HG03196 (cell line): Measurements from ENCODE around the gene DGKQ.
"Not testable (repeated sequence)": the region's sequence is repeated elsewhere in the genome, so short reads cannot be mapped to it uniquely, and the experiment has no call there.

Experiments used
- ATAC-seq: cut with Tn5 transposase; IDR thresholded peaks from one replicate; pipeline ENCODE4 v1.9.1; 2021; ENCODE audit not compliant: unreplicated experiment

DGKQ gene

DNA sequence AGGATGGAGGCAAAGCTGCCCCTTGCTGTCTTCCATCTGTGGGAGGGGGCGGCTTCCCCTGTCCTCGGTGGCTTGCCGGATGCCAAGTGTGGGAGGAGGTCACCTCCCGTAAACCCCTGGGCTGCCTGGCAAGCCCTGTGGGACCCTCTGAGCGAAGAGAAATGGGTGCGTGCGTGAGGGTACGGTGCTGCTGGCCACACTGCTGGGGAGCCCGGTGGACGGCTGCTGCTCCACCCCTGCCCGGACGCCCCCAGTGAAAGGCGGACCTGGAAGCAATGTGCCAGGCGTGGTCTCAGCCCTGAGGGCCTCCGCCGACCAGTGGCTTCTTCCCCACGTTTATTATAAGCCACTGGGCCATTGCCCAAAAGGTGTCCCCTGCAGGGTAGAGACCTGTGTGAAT is 8.9 kb upstream of the DGKQ start:
- ATAC-seq = no peak

DNA sequence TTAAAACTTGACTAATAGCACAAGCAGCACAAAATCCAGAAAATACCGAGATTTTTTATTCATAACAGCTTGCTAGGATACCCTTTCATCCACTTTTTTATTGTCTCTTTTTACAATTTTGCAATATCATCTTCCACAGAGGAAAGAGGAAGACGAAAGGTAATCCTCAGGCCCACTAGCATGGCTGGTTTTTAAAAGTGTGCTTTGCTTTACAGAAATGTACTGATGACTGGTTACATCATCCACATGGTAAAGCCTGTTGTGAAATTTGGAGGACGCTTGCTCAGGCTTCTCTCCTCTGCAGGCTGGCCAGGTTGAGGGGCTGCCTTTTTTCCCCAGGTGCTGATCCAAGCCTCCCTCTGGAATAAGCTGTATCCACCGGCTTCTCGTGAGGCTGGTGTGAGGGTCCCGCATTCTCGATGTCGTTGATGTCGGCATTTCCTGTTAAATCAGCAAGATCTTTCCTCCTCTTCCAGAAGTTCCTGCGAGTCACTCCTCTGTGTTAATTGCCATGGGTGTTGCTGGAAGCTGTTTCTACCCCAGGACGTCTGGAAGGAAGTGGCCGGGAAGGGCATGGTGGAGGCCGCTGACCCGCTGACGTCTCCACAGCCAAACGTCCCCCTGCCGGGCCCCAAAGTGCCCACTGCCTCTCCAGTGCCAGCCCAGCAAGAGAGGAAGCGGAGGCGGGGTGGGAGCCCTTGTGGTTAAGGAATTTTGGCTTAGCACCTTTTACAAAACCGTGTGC is 5.8 kb upstream of the DGKQ start:
- ATAC-seq = no peak

DNA sequence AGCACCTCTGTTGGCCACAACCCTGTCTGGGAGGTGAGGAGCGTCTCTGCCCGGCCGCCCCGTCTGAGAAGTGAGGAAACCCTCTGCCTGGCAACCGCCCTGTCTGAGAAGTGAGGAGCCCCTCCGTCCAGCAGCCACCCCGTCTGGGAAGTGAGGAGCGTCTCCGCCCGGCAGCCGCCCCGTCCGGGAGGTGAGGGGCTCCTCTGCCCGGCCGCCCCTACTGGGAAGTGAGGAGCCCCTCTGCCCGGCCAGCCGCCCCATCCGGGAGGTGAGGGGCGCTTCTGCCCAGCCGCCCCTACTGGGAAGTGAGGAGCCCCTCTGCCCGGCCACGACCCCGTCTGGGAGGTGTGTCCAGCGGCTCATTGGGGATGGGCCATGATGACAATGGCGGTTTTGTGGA is 2.6 kb upstream of the DGKQ start:
- ATAC-seq = not testable (repeated sequence)

DNA sequence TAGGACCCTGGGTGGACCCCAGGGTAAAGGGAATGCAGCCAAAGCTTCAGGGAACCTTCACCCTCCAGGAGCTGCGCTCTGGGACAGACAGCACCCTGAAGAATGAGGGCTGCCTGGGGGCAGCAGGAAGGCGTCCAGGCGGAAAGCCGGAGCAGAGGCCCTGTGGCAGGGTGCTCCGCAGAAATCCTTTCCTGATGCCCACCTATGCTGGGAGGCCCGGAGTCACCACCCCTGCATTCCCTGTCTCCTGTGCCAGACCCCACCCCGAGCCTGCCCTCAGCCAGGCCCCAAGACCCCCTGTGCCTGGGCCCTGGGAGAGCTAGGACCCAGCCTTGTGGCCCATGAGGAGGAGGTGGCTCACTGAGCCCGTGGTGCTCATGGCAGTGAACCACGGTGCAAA is 1.3 kb upstream of the DGKQ start:
- no peak for ATAC-seq

DNA sequence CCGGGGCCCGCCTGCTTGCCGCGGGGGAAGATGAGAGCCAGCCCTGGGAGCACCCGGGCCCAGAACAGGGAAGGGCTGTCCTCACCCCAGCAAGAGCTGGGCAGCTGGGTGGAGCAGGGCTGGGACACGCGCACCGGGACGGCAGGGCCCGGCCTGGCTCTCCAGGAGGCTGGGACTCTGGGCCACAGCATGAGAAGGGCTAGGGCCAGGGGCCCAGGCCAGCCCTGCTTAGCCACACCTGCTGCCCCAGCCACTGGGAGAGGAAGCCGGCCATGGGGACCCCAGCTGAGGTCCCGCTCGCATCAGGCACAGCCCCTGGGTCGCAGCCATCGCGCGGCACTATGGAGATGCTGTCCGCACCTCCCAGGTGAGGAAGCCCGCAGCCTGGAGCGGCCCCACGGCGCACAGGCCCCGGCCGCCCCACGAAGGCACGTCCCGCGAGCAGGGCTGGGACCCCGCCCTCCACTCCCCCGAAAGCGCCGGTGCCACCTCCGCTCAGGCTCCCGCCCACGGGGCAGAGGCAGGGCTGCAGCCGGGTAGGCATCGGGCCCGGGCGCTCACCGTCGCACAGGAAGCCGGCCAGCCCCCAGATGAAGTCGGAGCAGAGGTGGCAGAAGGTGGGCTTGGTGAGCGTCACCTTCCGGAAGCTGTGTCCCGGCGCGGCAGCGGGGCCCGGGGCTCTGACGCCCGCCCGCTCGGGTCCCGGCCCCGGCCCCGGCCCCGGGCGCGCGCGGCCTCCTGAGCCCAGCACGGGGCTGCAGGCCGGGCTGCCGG is 531 bp downstream of the DGKQ start:
- ATAC-seq = peak; percentile 31

DNA sequence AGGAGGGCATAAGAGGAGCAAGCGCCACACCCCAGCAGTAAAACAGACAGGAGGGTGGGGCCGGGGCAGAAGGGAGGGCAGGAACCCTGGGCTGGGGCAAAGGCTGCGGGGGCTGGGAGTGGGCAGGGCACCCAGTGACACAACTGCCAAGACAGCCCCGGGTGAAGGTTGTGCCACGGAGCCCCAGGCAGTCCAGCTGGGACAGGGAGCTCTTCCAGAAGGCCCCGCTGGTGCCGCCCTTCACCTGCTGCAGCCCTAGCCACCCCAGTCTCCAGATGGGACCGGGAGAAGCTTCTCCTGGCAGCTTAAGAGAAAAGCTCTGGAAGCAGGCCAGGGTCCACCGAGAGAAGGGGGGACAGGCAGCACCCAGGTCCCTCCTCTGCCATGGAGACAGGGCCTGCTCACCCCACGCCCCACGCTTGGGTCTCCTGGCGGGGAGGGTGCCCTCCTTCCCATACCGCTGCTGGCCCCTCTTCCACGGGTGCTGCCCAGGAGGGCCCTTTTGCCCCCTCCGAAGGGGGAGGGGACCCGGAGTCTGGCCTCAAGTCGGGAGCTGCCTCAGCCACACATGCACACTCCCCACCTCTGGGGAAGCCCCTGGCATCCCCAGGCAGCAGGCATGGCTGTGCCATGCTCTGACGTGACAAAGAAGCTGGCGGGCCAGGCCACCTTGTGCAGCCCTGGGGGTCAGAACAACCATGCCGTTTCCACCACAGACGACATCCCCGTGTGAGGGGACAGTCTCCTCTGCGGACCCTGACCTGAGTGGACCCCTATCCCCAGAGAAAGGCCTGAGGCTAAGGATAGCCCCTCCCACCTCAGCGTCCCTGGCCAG is 1.5 kb downstream of the DGKQ start:
- no peak for ATAC-seq

DNA sequence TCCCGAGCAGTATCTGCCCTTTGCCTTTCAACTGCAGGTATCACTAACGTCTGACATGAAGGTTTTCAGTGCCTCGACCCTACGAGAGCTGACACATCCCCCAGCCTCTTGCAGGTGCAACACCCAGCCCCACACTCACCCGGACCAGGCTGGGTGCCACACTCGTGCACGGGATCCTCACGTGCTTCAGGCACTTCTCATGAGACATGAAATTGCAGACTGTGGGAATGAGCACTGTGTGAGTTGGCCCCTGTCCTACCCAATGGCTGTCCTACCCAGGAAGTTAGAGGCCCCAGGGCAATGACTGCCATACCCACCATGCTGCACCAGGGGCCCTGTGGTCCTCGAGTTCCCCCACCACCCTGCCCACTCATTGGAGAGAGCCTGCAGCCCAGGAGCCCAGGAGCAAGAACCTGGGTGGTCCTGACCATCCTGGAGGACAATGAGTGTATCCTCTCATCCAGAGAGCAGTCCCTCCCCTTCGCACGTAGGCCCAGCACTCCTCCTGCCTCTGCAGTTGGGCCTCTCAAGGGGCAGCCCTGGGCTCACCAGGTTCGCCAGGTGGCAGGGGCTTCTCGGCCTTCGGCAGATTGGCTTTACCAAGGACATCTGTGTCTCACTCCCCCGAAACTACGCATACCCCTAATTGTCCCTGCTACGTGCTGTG is 2.4 kb downstream of the DGKQ start:
- ATAC-seq = no peak

DNA sequence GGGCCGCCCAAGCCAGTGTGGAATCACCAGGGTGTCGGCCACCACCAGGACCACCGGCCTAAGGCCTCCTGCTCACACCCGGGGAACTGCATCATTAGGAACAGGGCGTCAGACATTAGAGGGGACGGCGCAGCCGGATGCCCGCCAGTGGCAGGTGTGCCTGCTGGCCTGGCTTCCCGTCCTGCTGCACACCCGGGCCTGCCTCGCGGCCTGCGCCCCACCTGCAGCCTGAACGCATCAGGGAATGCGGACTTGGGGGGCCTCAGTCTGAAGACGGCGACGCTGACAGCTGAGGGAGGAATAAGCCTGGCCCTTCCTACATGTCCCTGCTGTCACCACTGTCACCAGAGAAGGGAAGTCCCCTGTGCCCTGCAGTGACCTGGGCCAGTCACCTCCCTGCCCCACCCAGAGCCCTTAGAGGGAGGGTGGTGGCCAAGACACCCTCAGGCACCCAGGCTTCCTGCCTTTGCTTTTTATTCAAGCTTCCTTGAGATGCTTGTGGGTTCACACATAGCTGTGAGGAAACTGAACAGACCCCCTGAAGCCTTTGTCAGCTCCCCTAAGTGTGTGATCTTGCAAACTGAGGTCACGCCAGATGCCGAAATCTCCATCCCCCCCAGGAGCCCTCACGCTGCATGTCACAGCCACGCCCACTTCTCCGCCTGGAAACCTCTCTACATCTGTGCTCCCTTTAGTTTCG is 3.2 kb downstream of the DGKQ start:
- ATAC-seq = no peak

DNA sequence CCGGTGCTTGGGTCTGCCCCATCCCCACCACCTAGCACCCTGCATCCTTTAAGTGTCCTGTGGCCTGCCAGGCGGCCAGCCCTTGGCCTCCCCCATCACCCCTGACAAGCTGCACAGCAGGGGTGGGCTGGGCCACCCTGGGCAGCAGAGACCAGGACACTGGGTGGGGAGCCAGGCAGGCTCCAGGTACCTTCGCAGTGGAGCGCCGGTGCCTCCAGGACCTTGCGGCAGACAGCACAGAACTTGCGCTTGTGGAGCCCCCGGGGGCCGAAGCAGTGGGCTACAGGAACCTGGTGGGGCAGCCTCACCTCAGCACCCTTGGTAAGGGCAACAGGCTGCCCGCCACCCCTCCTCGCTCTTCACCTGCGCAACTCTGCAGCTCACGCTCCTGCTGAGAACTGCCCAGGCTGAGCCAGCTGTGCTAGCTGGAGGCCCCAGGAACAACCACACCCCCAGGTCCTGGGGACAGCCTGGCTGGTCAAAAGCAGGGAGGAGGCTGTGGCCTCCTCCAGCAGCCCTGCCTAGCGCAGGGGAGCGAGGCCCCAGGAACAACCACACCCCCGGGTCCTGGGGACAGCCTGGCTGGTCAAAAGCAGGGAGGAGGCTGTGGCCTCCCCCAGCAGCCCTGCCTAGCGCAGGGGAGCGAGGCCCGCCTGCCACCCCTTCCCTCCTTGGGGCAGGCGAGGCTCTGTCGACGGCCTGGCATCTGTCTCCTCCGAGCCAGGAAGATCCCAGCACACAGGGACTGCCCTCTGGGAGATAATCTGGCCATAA is 4.6 kb downstream of the DGKQ start:
- ATAC-seq = no peak

DNA sequence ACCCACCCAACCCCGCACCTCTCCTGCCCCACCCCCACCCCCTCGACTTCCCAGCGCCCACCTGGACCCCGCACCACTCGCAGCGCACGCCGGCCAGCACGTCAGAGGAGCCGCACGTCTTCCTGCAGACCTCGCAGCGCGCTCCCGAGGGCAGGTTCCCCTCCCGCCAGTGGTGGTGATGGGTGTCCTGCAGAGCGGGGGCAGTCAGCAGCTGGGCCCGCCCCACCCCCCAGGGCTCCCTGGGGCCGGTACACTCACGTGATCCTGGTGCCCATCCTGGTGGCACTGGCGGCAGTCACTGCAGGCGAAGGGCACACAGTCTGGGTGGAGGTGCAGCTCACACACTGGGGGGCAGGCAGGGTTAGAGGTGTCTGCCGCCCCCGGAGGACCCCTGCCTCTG is 5.1 kb downstream of the DGKQ start:
- no peak for ATAC-seq

DNA sequence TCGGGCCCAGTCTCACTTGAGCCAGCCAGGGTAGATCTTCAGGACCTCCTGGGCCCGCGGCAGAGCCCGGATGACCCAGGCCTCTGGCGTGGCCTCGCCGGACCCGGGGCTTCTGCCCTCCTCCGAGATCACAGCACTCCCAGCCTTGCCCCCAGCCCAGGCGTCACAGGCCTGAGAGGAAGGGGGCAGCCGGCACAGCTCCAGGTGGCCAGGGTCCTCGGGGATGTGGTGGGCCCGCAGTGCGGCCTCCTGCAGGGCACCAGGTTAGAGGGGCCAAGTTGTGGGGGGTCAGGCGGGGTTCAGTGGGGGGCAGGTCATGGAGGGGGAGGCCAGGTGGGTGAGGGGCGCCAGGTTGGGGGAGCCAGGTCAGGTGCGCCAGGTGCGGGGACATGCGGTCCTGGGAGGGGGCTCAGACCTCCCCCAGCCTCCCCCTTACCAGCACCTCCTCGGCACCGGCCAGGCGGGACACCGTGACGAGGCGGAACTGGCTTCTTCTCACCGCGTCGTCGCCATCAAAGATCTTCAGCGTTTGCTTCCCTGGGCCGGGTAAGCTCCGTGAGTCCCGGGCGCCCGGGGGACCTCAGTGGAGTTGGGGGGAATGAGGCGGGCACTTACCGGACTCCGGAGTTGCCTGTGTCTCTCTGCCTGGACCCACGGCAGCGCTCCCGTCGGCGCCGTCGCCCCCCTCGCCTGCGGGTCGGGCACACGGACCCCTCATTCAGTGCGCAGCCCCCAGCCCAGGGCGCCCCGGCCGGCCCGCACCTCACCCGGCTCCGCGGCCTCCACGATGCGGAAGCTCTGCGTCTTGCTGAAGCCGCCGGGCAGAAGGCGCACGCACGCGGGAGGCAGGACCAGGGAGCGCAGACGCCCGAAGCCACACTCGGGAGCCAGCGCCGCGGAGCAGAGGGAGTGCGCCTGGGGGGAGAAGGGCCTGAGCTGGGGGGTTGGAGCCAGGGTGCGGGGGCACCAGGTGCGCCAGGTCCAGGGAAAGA is 6.0 kb downstream of the DGKQ start:
- no peak for ATAC-seq

DNA sequence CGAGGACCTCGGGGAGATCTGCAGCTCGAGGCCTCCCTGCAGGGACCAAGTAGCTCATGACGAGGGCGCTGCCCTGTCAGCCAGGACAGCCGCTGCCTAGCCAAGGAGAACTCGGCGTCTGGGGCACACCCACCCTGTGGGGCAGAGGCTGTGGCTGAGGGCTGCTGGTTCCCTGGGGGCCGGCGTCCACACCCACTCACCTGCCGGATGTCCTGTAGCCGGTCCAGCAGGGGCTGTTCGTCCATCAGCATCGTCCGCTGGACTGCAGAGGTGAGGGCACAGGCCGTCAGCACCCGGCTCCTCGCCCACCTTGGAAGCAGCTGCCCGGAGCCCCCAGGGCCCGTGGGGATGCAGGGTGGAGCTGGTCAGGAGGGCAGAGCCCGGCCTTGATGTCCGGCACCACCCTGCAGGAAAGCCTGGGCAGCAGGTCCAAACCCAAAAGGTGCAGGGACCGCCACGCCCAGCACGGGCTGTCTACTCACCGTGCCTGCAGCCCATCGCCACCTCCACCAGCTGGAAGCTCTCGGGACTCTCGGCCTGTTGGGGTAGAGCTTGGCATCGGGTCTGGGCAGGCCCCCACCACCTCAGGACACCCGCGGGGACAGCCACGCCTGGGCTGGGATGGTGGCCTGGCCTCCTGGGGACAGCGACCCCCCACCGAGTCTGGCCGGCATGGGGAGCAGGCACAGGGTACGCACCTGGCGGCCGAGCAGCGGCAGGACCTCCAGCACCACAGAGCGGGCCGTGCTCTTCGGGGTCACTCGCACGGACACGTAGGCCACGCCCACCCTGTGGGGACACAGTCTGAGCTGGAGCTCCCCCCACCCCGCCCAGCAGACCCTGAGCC is 6.9 kb downstream of the DGKQ start:
- no peak for ATAC-seq

DNA sequence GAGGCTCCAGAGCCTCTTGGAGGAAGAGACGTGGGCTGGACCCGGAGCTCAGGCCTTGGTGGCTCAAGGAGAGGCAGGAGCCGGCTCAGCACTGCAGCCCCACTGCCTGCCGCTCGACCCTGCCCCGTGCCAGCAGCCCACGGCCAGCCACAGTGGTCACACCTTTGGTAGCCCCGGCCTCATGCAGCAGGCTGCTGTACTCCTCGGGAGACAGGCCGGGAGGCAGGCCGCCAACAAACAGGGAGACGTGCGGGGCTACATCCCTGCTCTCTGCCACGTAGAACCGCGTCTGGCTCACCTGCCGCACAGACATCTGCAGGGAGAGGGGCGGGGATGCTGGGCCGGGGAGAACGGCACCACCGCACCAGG is 7.6 kb downstream of the DGKQ start:
- no peak for ATAC-seq

DNA sequence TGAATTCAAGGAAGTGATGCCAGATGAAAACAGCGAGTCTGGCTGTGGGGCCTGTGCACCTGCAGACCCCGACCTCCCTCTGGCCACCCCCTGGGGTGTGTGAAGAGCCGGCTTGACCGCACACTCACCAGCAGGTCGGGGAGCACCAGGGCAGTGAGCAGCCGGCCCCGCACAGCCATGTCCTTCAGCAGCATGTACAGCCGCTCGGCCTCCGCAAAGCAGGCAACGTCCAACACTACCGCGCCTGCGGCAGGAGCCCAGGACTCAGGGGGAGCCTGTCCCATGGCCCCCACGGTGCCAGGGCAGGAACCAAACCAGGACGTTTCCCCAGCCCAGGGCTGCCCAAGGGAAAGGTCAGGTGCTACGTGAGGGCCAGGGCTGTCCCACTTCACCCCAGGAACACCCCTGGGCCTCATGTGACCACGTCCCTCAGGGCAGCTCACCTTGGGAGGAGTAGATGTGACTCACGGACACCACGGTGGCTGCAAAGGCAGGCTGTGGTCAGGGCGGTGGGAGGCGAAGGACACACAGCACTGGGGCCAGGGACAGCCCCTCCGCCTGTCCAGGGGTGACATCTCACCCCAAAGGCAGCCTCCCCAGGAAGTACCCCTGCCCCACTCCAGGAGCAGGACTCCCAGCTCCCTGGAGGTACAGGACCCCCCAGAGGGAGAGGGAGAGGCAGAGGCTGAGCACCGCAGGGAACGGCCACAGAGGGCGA is 8.2 kb downstream of the DGKQ start:
- no peak for ATAC-seq

DNA sequence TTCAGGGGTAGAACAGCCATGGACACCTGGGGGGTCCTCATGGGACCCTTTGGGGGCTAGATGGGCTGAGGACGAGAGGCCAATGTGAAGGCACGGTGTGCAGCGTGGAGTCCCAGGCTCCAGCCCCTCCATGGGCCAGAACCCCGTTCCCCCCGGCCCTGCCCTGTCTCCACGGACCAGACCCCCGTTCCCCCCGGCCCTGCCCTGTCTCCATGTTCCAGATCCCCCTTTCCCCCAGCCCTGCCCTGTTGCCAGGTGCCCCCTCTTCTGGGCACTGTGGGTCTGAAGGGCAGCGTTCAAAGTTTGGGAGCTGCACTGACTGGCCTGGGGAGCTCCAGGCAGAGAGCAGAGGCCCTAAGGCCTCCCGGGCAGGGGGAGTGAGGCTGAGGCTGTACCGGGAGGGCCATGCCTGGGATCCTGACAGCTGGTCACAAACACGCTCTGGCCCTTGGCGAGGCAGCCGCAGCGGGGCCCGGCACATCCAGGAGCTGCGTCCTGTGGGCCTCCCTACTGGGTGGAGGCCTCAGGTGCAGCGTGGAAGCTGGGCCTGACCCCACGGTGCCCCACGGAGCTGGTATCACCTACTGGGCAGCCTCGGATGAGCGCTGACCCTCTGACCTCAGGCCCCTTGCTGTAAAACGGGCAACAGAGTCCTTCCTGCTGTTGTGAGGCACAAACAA is 8.9 kb downstream of the DGKQ start:
- ATAC-seq = no peak
